Measurements from ENCODE around the gene TMPRSS6.

TMPRSS6 gene

DNA sequence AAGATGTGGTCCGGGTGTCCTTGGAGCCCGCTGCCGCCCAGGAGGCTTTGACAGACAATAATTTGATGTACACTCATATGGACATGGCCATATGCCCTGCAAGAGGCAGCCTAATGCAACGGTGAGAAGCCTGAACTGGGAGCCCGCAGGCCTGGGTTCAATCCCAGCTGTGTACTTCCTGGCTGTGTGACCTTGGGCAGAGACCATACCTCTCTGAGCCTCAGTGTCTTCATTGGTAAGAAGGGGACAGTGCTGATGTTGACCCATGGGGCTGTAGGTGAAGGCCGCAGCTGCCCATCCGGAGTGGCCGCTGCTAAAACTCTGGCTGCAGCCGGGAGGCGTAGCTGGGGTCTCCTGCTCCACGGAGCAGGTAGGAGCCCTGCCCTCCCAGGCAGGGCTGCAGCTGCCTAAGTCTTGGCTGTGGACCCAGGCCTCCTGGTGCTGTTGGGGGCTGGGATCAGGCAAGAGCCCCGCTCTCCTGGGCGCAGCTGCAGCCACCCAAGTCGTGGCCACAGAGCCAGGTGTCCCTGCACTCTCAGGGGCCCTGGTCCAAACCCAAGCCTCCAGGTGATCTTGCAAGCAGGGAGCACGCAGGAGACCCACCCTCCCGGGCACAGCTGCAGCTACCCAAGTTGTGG is 31.3 kb upstream of the TMPRSS6 start:
- FAIRE-seq: no peak
- TF ChIP-seq, protein P1, sequence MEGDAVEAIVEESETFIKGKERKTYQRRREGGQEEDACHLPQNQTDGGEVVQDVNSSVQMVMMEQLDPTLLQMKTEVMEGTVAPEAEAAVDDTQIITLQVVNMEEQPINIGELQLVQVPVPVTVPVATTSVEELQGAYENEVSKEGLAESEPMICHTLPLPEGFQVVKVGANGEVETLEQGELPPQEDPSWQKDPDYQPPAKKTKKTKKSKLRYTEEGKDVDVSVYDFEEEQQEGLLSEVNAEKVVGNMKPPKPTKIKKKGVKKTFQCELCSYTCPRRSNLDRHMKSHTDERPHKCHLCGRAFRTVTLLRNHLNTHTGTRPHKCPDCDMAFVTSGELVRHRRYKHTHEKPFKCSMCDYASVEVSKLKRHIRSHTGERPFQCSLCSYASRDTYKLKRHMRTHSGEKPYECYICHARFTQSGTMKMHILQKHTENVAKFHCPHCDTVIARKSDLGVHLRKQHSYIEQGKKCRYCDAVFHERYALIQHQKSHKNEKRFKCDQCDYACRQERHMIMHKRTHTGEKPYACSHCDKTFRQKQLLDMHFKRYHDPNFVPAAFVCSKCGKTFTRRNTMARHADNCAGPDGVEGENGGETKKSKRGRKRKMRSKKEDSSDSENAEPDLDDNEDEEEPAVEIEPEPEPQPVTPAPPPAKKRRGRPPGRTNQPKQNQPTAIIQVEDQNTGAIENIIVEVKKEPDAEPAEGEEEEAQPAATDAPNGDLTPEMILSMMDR (IDR thresholded peaks at IDR 0.05; ENCODE audit: insufficient read depth, missing control alignments): no peak
- DNase-seq (ENCODE audit: insufficient read length, low spot score): no peak

GRCh38 chr22:37139762-37140161 is 30.2 kb upstream of the TMPRSS6 start:
- FAIRE-seq (no peak), DNase-seq (ENCODE audit: insufficient read length, low spot score) (no peak)
- TF ChIP-seq, protein P1 (IDR thresholded peaks at IDR 0.05; ENCODE audit: insufficient read depth, missing control alignments): no peak

- FAIRE-seq (no peak), DNase-seq (ENCODE audit: insufficient read length, low spot score) (no peak)
- TF ChIP-seq, protein P1 (IDR thresholded peaks at IDR 0.05; ENCODE audit: insufficient read depth, missing control alignments): no peak
Measured at GRCh38 chr22:37138849-37139561, 29.5 kb upstream of the TMPRSS6 start.

DNA sequence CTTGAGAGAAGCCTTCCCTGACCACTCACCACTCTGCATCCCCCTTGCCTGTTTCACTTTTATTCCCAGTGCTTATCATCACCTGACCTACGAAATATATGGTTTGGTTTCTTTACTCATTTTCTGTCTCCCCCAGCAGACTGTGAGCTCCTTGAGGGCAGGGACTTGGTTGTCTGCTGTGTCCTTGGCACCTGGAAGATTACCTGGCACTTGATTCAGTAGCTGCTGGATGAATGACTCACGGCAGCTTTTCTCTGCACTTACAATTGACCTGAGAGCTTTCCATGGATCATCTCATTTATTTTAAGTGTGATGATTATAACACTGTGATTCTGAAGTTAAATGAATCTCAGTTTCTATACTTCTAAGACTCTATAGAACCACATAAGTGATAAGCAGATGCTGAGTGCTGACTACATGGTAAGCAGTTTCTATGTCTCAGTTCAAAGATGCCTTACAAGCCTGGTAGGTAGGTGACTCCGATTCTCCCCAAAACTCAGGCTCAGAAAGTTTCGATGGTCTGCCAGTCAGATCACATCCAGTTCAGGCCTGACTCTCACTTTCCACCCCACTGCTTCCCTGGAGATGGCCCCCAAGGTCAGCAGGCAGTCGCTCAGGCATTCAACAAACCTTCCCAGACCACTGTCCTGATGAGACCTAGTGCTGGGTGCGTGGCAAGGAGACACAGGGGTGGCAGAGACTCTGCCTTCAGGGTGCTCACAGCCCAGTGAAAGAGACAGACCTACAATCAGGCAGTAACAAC is 28.6 kb upstream of the TMPRSS6 start:
- TF ChIP-seq, protein P1 (IDR thresholded peaks at IDR 0.05; ENCODE audit: insufficient read depth, missing control alignments): no peak
- FAIRE-seq: no peak
- DNase-seq (ENCODE audit: insufficient read length, low spot score): no peak

- no peak for DNase-seq (ENCODE audit: insufficient read length, low spot score)
- TF ChIP-seq, protein P1 (IDR thresholded peaks at IDR 0.05; ENCODE audit: insufficient read depth, missing control alignments): no peak
- FAIRE-seq: no peak
Measured at GRCh38 chr22:37137131-37137530, 27.6 kb upstream of the TMPRSS6 start.

DNA sequence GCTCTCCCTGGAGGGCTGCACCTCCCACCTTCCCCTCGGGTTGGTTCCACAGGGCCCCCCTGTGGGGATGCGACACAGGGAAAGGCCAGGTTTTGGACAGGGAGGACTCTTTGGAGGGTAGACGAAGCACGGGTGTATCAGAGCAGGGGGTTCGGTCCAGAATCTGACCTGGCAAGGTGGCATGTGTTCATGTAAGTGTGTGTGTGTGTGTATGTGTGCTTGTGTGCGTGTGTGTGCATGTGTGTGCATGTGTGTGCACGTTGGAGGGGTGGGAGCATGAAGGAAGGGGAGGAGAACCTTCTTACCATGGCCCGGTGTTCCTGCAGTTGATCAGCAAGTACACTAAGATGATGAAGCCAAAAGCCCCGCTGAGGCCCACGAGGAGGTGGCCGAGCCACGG is 25.5 kb upstream of the TMPRSS6 start:
- no peak for FAIRE-seq
- TF ChIP-seq, protein P1 (IDR thresholded peaks at IDR 0.05; ENCODE audit: insufficient read depth, missing control alignments): no peak

More for the DNA sequence above, 25.5 kb upstream of the TMPRSS6 start:
- DNase-seq (ENCODE audit: insufficient read length, low spot score): no peak
